Lower leg skin (tissue), 3 donors: ENCODE measurements around the gene UBE2F.

ENCODE experiments used
- POLR2A ChIP-seq, 2 donors: fragments of 450-650 bp; IDR thresholded peaks; one replicate each; pipeline ENCODE4 v1.6.1; 2016 to 2017; ENCODE audit warnings: antibody characterized with exemption in 2 of 2, mild to moderate bottlenecking in 1 of 2, moderate library complexity in 1 of 2
- TF ChIP-seq, protein P1 (sequence below), 3 donors: fragments of 450-650 bp; IDR thresholded peaks; one replicate each; pipeline ENCODE4 v1.5.1; 2016; ENCODE audit warnings: antibody characterized with exemption in 3 of 3, mild to moderate bottlenecking in 3 of 3, moderate library complexity in 2 of 3

DNA sequence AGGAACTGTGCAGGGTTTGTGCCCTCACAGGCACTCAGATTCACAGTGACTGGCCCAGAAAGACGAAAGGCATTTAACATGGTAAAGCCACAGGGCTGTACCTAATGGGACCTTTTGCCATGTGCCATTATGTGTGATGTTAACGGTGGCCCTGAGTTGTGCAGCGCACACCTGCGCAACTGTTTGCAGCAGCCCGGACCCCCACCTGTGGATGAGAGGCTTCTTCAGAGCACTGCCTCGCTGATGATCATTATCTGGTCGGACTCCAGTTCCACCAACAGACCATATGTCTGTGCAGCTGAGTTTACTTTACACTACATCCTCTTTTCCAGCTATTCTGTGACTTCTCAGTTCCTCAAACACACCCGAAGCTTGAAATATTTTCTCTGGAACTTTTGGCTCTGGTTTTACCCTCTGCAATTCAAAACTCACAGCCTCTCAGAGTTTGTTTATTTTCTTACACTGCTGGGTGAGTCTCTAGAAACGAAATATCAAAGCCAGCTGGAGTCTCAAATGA lies 35.6 kb upstream of the UBE2F start:
- TF ChIP-seq, protein P1, sequence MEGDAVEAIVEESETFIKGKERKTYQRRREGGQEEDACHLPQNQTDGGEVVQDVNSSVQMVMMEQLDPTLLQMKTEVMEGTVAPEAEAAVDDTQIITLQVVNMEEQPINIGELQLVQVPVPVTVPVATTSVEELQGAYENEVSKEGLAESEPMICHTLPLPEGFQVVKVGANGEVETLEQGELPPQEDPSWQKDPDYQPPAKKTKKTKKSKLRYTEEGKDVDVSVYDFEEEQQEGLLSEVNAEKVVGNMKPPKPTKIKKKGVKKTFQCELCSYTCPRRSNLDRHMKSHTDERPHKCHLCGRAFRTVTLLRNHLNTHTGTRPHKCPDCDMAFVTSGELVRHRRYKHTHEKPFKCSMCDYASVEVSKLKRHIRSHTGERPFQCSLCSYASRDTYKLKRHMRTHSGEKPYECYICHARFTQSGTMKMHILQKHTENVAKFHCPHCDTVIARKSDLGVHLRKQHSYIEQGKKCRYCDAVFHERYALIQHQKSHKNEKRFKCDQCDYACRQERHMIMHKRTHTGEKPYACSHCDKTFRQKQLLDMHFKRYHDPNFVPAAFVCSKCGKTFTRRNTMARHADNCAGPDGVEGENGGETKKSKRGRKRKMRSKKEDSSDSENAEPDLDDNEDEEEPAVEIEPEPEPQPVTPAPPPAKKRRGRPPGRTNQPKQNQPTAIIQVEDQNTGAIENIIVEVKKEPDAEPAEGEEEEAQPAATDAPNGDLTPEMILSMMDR (IDR thresholded peaks at IDR 0.05), result no peak
- no peak for TF ChIP-seq POLR2A (IDR thresholded peaks at IDR 0.05)
